Stimulated activated CD8-positive, alpha-beta memory T cell treated with anti-CD3 and anti-CD28 coated beads, Interleukin-4, amount 100 ng/mL, for 24 hours (primary cell): Measurements from ENCODE around the gene RNF220.

Experiments
- DNase-seq: peaks from one replicate; pipeline ENCODE4 v3.0.0-alpha.2; 2020; ENCODE audit warnings: low read depth

Gene RNF220

DNA sequence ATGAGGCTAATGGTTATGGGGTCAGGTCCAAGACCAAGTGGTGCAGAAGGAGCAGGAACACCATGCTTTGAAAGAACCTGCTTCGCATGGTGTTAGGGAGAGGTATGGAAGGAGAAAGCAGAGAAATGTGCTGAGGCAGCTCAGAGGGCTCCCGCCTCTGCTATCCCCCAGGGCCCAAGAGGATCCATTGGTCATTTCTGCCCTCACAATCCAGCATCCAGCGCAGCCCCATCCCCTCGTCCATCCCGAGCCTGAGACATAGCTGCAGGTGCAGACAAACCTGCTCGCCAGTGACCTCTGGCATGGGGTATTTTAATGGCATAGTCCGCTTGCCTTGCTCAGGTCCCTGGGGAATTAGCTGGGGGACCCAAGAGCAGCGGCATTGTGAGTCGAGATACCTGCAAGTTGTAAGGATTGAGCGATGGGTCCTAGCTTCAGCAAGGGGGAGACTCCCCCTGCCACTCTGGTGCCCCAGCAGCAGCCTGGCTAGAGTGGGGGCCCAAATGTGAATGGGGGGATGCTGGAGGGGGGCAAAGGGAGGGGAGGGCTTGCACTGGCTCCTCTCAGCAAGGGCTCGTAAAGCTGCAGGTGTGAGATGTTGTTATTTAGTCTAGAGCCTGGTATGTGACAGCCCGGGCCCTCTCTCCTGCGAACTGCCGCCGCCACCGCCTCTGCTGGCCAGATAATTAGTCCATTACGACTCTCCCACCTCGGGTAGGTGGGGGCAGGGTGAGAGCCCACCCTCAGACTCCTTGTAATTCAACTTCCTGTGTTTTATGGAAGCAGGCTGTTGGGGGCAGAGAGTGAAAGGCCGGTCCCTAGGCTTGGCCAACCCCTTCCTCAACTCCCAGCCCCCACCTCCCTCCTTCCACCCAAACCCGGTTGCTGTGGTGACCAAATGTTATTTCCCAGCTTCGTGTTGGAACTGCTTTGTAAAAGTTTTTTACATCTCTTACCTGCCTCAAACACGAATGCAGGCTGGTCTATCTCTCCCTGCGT lies 118.8 kb downstream of the RNF220 start:
- no peak for DNase-seq

DNA sequence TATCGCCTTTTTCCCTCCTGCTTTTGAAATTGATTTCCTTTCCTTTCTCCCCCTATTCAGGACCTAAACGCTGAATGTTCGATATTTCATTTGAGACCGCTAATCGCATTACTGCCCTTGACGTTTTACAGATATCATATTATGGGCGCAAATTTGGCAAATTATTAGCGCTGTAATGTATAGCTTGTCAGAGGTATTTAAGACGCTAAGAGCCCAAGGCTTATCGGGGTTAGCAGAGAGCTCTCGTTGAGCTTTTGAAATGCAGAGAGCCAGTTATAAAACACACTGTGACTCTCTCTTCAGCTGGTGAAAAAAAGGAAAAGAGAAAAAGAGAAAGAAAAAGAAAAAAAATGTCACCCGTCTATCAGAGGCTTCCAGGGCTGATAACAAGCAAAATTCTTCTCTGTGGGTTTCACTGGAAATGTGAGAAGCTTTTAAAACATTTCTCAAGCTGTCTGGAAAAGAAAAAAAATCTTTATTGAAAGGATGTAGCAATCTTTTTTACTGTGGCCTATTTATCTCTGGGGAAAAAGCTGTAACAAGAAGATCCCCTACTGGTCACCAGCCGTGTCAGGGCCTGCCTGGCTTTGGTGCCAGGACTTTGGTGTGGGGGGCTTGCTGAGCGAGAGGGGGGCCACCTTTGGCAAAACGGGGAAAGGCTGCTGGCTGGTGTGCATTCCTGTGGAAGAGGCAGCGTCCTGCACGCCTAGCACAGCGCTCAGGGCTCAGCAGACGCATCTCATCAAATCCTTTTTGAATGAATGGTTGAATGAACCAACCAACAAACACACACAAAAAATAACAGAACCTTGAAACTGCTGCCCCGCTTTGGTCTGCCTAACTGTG lies 119.8 kb downstream of the RNF220 start:
- no peak for DNase-seq

- DNase-seq, result no peak
These were observed 121.4 kb downstream of the RNF220 start for GRCh38 chr1:44526295-44527073.

DNA sequence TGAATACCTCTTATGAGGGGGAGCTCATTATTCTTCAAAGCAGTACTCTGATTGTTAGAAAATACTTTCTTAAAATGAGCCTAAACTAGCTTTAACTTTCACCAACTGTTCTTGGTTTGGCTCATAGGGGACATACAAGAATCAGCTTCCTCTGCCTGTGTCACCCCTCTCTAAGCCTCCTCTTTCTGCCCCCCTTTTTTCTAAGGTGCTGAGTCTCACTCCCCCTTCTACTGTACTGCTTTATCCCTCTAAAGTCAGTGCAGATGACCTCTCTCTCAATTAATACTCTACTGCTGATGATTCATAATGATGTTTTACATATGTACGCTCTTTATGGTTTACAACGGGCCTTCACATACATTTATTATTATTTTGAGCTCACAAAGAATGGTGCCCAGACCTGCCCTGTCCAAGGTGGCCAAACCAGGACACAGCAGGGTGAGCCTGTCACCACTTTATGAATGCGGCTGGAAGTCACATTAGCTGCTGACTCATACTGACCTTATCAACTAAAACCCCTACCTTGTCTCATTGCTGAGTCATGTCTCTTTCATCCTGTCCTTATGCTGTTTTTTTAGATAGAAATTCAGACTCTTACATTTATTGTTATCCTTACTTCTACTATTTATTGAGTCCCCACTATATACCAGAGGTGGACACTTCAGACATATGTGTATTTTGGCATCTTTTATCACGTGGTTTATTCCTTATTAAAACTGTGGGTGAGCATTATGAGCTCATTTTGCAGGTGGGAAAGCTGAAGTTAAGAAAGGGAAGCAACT lies 126.9 kb downstream of the RNF220 start:
- no peak for DNase-seq

- no peak for DNase-seq
These were observed 127.5 kb downstream of the RNF220 start for GRCh38 chr1:44532567-44532944.

GRCh38 chr1:44534771-44535170 lies 129.7 kb downstream of the RNF220 start:
- DNase-seq, result no peak

GRCh38 chr1:44536357-44537209 lies 131.5 kb downstream of the RNF220 start:
- no peak for DNase-seq

DNA sequence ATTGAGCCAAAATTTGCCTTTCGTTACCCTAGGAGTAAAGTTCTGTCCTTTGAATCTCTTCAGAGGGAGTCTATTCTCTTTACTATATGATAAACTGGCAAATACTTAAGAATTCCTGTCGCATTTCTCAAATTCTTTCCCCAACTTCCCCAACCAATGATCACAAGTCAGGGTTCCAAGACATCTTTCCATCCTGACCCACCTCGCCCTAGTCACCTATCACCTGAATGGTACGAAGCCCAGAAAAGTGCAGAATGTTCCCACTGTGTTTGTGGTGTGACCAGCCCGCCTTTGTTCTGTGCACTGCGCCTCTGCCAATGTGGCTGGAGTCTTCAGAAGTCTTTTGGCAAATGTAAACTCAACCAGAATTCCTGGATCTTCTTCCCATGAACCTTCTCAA lies 132.5 kb downstream of the RNF220 start:
- no peak for DNase-seq

DNA sequence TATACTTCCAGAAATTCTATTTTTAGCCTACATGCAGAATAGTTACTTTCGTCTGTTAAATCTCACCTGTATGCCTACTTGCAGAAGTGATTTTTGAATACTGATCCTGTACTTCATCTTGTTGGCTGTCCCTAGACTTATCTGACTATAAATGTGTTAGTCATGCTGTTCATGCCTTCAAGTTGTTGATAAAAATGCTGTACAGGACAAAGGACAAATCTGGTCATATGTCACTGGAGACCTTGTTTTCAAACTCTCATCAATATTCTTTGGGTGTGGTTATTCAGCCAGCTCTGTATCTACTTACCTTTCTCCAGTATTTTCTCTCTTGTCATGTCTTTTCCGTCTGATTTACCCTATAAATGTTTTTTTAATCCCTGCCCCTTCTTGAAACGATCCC lies 132.9 kb downstream of the RNF220 start:
- no peak for DNase-seq

DNA sequence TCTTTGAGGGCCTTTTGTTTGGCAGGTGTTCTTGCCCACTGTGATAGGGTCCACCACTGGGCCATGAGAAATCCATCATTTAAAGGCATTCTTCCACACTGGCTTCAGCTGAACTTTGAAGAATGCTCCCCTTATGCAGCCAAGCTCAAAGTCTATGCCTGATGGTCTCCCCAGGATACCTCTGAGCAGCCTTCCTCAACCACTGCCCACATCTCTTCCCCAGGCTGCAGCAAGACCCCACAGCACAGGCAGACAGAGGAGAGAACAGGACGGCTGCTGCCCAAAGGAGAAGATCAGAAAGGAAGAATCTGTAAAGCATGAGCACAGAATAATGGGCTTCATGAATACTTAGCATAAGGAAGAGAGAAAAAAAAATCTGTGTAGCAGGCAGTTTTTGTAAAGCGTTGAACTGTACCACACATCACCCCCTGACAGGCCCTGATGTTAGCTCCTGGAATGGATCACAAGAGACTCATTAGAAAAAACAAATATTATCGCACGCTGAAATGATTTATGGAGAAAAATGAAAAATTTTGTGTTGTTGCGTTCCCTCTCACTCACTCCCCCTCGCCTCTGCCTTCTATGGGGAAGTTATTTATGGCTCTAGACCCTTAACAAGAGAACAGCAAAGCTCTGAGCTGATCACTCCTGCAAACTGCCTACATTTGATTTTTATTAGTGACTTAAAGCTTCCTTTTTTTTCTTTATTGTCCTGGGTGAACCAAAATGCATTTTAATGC lies 135.1 kb downstream of the RNF220 start:
- DNase-seq, result no peak

DNA sequence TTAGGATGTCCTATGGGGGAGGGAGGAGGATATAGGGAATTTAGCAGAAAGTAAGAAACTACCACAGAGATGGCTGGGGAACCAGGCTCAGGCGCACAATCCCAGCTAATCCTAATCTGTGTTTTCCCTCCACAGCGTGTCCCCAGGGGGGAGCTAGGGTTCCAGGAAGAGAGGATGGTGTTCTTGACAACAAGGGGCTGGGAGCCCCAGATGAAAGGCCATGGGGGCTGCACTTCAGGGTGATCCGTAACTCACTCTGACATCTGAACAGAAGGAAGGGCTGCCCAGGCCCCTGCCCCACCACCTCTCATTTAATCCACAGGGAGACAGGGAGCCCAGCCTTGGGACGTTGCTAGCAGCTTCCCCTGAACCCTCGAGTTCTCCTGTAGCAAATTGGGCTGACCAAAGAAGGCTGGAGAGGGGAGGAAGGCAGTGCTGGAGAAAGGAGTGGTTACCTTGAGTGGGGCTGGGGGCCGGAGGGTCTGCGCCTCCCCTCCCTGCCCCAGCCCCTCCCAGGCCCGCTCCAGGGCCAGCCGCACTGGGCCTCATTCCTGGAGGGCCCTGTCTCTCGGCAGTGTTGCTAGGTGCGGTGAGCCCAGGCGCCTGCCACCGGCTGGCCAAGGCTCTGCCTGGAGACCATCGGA lies 137.5 kb downstream of the RNF220 start:
- no peak for DNase-seq

DNA sequence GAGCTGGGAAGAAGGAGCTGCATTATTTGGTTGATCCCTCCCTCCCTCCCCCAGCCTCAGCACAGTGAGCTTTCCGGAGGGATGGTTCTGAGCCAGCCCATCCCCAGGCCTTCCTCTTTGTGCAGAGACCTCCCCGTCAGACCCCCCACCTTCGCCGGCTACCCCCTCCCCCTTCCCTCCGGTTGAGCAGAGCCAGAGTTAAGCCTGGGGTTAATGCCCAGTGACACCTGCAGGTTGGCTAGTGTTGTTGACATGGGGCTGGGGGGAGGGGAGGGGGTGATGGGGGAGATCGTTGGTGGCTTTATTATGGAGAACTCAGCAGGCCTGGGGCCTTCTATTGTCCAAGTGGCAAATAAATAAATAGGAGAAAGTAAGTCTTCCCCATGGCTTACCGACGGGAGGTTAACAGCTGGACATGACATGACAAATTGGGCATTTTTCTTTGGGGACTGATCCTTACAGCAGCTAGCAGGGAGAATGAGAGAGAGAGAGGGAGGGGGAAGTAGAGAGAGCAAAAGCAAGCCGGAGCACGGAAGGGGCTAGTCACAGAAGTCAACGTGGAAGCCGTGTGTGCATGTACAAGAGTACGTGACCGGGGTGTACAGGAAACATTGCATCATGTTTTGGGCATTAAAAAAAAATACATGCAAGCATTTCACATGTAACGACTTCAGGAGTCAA lies 138.1 kb downstream of the RNF220 start:
- DNase-seq, result no peak

DNA sequence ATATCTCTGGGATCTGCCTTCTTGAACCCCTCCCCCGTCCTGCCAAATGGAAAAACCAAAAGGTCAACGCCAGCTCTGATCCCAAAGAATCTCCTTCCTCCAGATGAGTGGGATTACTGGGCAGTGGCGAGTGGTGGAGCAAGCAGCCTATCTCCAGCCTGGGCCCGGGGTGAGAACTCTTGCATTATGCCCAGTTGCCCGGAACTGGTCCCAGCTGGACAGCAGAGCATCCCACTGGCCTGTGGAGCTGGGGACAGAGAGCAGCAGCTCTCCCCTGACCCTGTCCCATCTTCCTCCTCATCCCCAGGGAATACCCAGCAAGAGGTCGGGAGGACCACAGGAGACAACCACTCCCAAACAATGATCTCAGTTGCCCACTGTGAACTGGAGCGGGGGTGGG lies 138.7 kb downstream of the RNF220 start:
- DNase-seq, result no peak

DNA sequence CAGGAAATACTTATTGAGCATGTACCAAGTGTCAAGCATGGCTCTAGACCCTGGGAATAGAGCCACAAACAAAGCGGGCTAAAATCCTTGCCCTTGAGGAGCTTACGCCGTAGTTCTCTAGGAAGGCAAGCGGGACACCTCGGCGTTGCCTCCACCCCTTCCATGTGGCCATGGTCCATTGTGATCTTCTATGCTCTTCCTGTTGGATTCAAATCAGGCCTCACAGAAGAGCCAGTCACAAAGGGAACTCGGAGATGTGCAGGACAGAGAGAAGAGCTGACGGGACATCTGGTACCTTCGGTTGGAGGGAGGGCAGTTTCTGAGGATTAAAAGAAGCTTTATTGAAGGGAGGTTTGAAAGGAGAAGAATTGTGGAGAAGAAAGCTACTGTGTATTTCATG lies 139.9 kb downstream of the RNF220 start:
- no peak for DNase-seq

- DNase-seq, result no peak
These were observed 140.9 kb downstream of the RNF220 start for GRCh38 chr1:44545961-44546360.

DNA sequence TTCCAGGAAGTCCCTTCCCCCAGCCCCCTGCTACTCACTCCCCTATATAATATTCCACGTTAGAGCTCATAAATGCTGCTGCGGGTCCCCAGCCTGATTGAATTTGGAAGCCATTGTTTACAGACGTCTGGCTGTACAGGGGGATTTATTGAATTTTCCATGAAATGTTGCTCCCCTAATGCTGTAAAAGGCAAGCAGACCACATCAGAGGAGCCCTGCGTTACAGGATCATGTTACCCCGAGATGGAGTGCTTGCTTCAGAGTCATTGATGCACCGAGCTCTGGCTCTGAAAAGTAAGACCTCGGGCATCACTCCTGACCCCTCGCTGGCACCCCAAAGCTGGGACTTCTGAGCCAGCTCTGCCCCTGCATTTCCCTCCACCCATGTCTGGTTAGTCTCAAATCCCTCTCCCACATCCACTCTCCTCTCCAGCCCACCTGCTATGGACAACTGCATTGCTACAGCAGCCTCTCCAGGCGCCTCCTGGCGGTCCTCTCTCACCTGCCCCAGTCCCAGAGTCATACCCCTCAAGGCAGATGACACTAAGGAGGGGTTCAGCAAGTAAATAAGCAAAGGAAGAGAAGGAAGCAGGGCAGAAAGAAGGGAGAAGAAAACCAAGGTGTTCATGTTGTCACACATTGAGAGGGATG lies 141.5 kb downstream of the RNF220 start:
- DNase-seq, result no peak

DNA sequence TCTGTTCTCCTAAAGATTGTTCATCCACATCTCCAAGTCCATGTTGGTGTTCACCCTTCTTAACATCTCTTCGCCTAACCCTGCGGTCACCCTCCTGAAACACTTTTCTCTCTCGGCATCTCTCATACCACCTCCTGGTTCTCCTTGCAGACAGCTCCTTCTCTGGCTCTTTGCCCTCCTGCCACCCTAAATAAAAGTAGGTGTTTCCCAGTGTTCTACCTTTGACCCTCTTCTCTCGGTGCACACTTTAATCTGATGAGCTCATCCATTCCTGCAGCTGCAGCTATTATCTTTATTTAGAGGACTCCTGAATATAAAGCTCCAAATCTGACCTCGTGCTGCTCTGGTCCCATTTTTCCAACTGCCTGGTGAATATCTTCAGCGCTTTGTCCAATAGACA lies 142.3 kb downstream of the RNF220 start:
- no peak for DNase-seq

- DNase-seq, result no peak
These were observed 142.8 kb downstream of the RNF220 start for GRCh38 chr1:44547837-44548236.
